Stimulated activated CD8-positive, alpha-beta memory T cell treated with anti-CD3 and anti-CD28 coated beads, Interleukin-7, amount 100 ng/mL, for 24 hours (primary cell): ENCODE results near the gene PTPRZ1.

ENCODE experiments used
- DNase-seq: peaks from one replicate; pipeline ENCODE4 v3.0.0-alpha.2; 2020; ENCODE audit warnings: low read depth

The PTPRZ1 gene

GRCh38 chr7:121872831-121873288 lies at the start of gene PTPRZ1:
PTPRZ1 (plus strand) TSS chr7:121873161; CDS start chr7:121873500, 339 bp downstream.
- no peak for DNase-seq

GRCh38 chr7:121824276-121824675 lies 48.7 kb upstream of the PTPRZ1 start:
- DNase-seq = no peak

GRCh38 chr7:121831351-121831750 lies 41.6 kb upstream of the PTPRZ1 start:
- no peak for DNase-seq

DNA sequence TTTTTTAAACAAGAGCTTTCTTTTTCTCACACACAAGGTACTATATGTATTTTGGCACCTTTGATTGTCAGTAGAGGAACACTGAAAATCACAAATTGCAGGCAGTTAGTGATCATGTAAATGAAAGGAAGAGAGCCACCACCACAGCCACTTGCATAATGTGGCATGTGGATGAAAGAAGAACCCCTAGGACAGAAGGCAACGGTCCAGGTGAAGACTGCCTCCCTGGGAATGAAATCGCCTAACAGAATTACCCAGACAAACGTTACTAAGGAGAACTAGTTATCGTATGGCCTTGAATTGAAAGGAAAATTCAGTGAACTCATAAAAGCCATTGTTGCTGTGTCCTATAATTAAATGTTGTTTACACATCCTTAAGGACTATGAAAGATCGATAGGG lies 41.2 kb upstream of the PTPRZ1 start:
- DNase-seq = no peak

- no peak for DNase-seq
Measured at GRCh38 chr7:121832347-121832746, 40.6 kb upstream of the PTPRZ1 start.

GRCh38 chr7:121833991-121834390 lies 39.0 kb upstream of the PTPRZ1 start:
- DNase-seq = no peak

DNA sequence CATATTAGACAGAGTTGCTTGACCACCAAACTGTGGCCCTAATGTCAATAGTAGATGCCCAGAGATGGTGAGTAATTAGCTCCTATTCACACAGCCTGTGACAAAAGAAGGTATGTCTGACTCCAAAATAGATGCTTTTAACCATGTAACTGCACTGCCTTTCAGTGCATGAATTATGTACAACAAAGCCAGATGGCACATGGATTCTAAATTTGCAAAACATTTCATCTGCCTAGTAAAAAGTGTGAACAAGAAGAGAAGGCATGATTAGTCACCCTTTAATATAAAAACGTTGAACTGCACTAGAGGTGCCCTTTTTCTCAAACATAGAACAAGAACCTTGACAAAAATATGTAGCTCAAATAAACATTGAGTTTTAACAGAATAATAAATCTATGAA lies 35.5 kb upstream of the PTPRZ1 start:
- no peak for DNase-seq

DNA sequence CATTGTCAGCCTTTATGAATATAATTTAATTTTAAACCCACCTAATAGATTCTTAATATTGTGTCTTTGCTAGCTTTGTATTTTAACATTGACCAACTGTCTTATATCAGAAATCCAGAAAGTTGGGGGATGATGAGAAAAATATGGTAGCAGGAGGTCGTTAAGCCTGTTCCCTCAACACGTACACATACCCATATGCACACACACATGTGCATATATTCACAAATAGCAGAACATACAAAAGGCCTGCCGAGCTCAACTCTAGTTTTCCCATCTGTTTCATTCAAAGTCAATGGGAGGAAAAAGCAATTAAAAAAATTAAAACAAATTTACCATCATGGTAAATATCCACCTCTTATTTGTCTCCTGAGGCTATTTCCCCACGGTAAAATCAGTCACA lies 25.9 kb upstream of the PTPRZ1 start:
- DNase-seq = no peak

- DNase-seq = no peak
Measured at GRCh38 chr7:121853307-121853706, 19.7 kb upstream of the PTPRZ1 start.

DNA sequence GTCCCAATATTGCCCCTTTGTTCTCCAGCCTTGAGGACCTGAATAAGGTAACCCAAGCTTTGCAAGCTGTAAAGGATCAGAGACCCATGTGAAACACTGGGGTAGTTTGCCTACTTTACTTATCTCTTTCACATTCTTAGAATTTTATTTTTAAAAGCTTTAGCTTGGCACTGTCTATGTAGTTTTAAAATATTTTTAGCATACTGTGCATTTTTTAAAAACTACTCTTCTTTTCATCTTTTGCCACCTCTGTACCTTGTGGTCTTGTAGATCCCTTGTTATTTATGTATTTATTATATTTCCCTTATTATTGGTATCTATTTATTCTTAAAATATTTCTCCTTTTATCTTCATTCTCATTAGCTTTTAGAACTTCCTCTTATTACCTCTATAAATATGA lies 12.0 kb upstream of the PTPRZ1 start:
- DNase-seq = no peak

GRCh38 chr7:121862591-121862990 lies 10.4 kb upstream of the PTPRZ1 start:
- DNase-seq = no peak

- no peak for DNase-seq
Measured at GRCh38 chr7:121871188-121871587, 1.8 kb upstream of the PTPRZ1 start.

DNA sequence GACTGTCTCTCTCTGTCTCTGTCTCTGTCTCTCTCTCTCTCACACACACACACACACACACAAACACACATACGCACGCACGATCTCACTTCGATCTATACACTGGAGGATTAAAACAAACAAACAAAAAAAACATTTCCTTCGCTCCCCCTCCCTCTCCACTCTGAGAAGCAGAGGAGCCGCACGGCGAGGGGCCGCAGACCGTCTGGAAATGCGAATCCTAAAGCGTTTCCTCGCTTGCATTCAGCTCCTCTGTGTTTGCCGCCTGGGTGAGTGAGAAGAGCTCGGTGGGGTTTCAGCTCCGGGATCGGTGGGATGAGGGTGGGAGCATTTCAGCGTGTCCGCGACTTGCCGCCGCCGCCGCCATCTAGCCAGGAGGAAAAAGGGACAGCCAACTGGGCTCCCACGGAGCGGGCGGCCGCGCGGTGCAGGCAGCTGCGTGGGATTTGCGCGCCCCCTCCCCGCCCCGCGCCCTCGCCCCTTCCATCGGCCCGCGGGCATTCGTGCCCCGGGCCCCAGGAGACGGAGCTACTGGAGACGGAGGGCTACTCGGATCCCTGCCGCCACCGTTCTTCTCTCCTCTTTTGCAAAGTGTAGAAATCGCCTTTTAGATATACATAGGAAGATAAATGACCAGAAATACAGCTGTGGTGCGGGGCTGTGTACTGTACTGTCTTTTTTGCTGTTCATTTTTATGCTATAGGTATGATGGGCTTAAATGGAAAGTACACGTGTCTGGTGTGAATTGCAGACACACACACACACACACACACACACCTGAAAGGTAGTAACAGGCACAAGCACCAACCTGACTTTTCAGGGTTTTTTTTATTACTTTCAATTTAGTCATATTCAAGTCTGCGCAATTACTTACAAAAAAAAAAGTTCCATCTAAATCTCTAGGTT lies 581 bp downstream of the PTPRZ1 start:
- no peak for DNase-seq

- no peak for DNase-seq
Measured at GRCh38 chr7:121874298-121874697, 1.3 kb downstream of the PTPRZ1 start.

- no peak for DNase-seq
Measured at GRCh38 chr7:121875203-121875602, 2.2 kb downstream of the PTPRZ1 start.

DNA sequence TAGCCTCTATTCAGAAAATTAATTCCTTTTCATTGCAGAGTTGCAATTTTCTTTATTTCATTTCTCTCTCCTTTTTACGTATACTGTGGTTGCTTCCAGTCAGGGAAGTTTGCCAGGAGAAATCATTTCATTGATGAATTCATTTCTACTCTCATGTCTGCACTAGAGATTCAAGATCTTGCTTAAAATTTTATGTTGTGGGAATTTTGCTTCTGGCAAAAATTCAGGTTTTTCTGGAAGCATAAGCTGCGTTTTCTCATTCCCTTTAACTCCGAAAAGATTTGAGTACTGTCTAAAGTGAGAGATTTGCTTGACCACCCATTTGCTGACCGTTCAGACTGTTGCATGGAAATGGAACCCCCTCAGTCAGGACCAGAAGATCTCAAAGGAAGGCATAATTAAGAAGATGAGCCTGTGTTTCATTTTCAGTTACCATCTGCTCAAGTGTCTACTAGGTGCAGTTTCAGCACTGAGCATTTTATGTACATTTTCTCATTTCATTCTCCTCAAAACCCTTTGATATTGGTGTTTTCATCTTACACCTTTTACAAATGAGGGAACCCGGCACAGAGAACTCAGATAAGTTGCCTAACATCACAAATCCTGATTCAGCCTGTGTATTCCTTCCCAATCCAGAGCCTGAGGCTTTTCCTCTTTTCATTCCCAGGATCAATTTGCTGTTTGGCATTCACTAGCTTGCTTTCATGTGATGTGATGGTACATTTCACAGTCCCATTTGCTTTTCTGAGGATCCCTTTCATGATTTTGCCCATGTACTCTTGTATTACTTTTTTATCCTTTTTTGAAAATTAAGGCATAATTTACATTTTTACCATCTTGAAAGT lies 3.9 kb downstream of the PTPRZ1 start:
- DNase-seq = no peak

DNA sequence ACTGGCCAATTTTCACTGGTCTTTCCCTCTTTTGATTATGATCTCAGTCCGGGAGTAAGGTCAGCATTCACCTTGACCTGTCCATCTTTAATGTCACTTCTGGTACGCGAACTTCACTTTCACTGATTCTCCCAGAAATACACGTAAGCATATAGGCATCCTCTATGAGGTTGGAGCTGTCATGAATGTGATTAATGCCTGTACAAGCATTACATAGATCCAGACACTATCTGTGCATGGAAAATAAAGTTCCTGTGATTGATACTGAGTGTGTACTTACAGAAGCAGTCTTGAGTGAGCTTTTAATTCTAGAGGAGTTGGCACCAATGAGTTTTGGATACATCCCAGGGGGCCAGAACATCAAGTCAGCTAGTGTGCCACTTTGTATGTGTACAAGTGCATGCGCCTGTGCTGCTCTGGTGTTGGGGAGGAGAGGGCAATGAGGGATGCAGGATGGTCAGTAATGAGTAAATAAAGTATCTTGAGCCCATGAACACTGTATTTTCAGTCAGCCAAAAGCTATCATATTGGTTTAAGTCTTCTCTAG lies 6.0 kb downstream of the PTPRZ1 start:
- DNase-seq = no peak

DNA sequence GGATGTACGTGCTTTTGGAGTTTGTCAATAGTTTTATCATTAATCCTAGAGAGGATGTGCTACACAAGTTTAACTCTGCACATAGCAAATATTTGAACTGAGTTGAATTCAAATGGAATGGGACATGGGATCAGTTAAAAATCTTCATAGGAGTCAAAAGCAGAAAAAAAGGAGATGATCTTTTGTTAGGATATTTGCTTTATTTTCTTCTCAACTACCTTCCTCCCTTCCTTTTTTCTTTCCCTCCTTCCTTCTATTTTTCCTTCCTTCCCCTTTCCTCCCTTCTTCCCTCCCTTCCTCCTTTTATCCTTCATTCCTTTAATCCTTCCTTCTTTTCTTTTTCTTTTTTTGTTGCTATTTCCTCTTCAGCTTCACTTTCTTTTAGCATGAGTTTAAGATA lies 6.6 kb downstream of the PTPRZ1 start:
- no peak for DNase-seq

GRCh38 chr7:121882731-121883130 lies 9.8 kb downstream of the PTPRZ1 start:
- DNase-seq = no peak

DNA sequence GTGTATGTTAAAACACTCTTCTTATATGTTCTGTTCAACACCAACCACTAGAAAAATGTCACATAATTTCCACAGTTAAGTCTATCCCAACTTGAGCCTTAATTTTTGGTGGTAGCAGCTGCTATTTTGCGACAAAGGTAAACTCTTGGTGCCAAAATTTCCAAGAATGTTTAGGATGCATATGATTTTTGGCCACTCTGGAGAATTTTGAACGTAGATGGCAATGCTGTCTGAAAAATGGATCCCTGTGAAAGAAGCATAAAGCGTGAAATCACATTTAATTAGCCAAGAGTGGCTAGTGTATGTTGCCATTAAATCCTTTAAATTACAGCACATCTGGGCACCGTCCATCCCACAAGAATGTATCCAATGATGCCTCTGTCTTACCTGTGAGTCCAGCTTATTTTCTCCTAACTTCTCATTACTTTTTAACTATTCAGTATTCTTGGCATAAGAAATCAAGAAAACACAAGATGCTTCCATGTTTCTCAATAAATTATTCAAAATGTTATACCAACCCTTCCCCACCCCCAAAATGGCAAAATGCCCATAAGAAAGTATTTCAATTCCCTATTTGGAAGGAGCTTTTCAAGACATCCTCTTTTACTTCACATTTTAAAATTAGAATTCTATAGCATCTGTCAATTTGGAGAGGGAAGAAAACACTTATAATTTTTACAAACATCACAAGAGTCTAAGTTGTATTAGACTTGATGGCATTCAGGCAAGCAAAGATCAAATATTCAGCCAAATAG lies 12.4 kb downstream of the PTPRZ1 start:
- no peak for DNase-seq

GRCh38 chr7:121887634-121888033 lies 14.7 kb downstream of the PTPRZ1 start:
- no peak for DNase-seq

- DNase-seq = no peak
Measured at GRCh38 chr7:121890833-121891232, 17.9 kb downstream of the PTPRZ1 start.
